GM19238 (cell line): ENCODE data around the gene CACNB4.
A peak's percentile ranks its signal among the peaks of the same experiment; 100 is the strongest.
"Not testable (repeated sequence)": the region's sequence is repeated elsewhere in the genome, so short reads cannot be mapped to it uniquely, and the experiment has no call there.

ENCODE experiments used
- DNase-seq: peaks from one replicate; pipeline ENCODE4 v3.0.0; 2011; ENCODE audit warnings: low spot score; ENCODE audit not compliant: insufficient read length

Gene CACNB4

GRCh38 chr2:151907286-151908203, 191.3 kb downstream of the CACNB4 start:
- DNase-seq = no peak

DNA sequence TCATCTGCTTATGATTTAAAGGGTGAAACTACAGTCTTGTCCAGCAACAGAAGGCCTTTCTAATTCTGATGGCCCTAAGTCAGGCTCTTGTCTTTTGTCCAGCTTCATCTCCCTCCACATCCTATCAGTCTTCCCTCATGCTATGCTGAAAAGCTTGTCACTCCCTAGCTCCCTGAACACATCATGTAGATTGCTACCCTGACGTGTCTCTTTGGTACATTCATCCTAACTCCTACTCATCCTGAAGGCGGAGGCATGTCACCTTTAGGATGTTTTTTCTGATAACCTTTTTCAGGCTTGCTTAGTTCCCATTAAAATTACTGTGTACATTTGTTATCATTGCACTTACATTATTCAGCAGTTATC, 192.2 kb downstream of the CACNB4 start:
- no peak for DNase-seq

DNA sequence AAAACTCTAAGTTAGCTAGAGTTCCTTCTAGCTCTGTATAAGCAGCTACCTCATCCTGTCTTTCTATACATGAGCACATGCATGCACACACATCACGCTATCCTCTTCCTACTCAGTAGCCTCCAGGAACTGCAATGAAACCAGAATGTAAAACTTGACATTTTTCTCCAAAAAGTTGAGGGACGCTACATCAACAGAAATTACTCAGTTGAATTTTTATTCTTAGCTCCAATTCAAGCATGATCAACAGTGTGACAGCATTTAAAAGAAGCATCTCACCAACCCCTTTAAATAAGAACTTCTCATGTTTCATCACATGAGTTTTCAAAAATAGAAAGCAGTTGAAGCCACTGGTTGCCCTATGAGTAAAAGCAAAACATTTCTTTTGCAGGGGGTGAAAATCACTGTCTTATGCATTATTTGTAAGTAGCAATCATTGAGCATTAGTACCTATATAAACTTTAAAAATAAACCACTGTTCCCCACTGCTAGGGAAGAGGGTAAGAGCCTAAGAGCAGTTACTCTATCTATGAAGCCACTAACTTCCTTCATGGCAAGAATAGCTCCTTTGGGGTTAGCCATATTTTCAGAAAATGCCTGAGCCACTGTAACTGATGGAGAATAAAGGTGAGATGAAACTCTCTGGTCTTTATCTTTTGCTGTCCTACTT, 192.7 kb downstream of the CACNB4 start:
- DNase-seq = no peak

DNA sequence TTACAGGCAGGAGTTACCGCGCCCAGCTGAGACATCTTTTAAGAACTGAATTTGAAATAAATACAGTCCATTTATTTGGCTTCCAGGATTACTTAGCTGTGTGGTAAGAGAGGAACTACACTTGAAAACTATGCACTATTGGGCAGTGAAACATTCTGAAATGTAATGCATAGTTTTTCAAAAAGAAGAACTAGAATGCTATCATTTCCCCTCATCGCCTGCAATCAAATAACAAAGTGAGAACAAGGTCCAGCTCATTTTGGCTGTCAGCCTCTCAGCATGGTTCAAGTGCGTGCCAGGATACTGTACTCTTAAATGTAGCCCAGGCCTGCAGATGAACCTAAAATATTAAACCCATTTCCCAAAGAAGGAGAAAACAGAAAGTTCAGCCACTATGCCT, 194.0 kb downstream of the CACNB4 start:
- no peak for DNase-seq

DNA sequence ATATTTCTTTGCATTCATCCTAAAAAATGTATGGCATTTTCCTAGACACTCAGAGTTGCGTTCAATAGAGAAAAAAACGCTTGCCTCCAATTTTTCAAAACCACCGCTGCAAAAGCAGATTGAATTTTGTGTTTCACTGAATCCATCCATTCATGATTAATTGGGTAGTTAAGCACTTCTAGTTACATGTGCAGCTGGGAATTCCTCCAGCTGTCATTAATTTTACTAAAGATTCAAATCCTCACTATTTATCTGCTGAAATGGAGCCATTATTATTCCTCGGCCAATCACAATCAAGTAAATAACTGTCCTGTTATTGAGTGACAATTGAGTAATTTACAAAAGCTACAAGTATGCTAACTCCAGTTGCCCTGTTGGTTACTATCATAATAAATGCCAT, 194.8 kb downstream of the CACNB4 start:
- no peak for DNase-seq

DNA sequence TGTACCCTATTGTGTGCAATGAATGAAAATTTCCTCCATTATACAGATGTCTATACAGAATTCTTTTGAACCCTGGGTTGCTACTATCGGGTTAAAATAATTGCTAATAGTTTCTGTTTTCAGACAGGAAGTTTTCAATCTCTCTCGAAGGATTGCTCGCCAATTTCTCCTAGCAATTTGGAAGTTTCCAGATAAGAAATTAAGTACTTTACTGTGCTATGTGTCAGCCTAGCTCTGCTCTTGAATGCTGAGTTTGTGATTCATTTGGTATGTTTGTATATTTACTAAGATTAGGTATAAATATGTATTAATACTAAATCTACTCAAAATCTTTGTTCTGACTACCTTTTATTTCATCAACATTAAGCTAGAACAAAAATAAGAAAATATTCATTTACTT, 196.0 kb downstream of the CACNB4 start:
- no peak for DNase-seq

DNA sequence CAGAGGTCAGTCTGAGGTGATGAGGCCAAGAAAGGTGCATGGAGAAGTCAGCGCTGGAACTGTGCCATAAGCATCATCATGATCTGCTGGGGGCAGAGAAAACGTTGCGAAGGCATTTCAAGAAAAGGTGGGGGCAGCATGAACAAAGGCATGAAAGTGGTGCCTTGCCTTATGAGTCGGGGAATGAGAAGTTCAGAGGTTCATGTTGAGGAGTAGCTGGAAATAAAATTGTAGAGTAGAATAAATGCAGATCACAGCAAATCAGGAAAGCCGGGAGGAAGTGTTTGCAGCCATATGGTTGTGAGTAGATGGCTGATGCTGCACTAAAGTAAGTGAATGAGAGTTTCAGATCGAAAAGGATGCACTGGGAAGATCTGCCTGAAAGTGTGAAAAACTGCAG, 198.5 kb downstream of the CACNB4 start:
- DNase-seq = no peak

GRCh38 chr2:151899156-151899555, 199.7 kb downstream of the CACNB4 start:
- no peak for DNase-seq

DNA sequence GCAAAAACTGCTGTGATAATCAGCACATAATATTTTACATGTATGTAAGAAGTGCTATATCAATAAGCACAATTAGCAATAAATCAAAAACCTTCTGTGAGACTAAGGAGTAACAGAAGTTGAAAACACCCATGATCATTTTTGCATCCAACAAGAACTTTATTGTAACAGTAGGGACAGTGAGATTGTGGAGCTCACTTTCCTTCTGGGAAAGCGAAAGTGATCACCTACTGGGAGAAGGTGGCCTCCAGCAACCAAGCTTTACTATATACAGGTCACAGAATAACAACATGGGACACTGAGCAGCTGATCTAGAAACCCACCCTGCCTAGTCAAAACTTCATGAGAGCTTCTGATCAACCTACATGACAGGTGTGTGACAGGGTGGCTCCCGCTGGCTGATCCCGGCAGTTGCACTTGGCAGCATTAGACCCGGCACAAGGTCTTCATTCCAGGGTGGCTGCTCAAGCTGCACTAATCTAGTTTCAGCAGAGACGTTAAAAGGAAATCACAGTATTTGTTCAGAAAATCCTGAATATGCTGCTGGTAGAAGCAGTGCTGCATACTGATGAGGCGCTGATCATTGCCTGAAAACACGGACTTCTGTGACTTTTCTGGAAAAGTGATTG, 207.2 kb downstream of the CACNB4 start:
- no peak for DNase-seq

DNA sequence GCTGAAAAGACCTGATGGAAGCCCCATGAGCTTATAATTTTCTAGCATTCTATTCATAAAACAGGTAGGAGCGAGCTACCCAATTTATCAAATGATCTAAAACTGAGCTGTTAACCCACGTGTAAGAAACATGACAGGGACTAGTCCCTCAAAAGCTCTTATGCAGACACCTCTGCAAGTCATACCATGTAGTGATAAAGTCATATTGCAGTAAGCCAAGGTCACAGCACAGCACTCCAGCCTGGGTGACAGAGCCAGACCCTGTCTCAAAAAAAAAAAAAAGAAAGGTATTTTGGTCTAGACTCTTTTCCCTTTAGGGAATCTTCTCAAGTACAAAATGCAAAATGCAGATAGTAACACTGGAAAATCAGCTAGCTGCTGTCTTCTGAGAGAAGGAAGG, 211.7 kb downstream of the CACNB4 start:
- DNase-seq = no peak

GRCh38 chr2:151886241-151886640, 212.6 kb downstream of the CACNB4 start:
- no peak for DNase-seq

GRCh38 chr2:151882786-151883445, 215.9 kb downstream of the CACNB4 start:
- no peak for DNase-seq

DNA sequence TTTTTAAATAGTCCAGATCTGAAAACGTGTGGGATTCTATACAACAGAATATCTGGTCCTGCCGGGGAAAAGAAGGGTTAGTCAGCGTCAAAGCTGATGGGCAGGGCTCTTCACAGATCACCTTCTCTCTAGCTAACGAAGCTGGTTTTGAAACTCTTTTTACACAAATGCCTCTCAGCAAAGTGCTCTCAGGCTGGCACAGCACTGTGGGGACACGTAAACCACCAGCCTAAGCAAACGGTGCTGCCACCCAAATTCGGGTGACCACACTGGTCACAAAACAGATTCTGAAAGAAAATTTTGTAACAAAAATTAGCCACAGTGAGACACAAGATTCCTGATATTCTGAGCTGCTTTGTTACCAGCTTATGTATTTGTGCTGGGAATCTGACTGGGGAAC, 217.5 kb downstream of the CACNB4 start:
- DNase-seq = no peak

DNA sequence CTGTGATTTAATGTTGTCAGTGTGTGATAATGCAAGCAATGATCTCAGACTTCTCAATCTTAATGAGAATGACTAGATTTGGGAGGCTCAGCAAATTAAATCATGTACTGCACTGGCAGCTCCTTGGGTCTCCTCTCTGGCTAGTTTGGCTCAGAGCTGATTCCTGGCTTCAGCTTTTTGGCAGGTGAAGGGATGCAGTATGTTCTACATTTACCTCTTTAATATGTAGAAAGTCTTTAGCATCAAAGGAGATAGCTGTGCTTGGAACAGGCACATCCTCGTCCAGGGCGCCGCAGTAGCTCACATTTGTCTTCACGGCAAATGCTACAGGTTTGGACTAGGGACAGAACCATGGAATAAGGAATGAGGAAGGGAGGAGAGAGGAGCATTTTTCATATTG, 218.3 kb downstream of the CACNB4 start:
- no peak for DNase-seq

GRCh38 chr2:151878655-151879563, 219.9 kb downstream of the CACNB4 start:
- no peak for DNase-seq

- no peak for DNase-seq
Observed at GRCh38 chr2:151878204-151878603, 220.6 kb downstream of the CACNB4 start.

DNA sequence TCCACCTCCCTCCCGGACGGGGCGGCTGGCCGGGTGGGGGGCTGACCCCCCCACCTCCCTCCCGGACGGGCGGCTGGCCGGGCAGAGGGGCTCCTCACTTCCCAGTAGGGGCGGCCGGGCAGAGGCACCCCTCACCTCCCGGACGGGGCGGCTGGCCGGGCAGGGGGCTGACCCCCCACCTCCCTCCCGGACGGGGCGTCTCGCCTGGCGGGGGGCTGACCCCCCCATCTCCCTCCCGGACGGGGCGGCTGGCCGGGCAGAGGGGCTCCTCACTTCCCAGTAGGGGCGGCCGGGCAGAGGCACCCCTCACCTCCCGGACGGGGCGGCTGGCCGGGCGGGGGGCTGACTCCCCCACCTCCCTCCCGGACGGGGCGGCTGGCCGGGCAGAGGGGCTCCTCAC, 223.2 kb downstream of the CACNB4 start:
- not testable (repeated sequence) for DNase-seq

DNA sequence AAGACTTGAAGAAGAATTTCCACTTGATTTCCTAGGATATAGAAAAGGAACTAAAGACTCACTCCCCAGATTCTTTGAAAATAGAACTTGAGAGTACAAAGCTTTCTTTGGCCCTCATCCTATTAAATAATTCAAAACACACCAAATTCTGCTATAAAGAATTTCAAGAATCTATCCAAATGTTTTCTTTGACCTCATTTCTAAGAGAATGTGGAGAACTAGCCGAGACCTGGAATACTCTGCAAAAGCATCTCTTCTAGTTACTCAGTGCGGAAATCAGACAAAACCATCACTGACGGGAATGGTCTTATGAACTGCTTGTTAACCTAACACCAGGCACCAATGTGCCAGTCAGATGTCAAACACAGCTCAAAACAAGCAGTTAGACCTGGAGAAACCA, 226.4 kb downstream of the CACNB4 start:
- DNase-seq = no peak

- no peak for DNase-seq
Observed at GRCh38 chr2:151869291-151869690, 229.6 kb downstream of the CACNB4 start.

DNA sequence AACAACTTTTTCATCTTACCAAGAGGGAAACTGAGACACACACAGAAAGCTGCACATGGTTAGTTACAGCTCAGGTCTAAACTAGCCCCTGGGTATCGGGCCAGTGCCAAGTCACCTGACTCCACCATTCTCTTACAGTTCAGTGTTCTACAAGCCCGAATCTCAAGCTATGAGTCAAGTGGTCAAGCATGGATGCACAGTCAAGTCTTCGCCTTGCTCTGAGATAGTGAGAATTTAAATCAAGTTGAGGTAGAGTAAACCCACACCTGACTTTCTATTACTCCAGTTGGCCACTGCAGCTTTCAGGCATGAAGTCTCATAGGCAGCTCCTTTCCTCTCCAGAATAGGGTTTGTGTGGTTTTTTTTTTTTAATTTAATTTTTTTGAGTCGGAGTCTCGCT, 236.1 kb downstream of the CACNB4 start:
- DNase-seq = peak; percentile 58

DNA sequence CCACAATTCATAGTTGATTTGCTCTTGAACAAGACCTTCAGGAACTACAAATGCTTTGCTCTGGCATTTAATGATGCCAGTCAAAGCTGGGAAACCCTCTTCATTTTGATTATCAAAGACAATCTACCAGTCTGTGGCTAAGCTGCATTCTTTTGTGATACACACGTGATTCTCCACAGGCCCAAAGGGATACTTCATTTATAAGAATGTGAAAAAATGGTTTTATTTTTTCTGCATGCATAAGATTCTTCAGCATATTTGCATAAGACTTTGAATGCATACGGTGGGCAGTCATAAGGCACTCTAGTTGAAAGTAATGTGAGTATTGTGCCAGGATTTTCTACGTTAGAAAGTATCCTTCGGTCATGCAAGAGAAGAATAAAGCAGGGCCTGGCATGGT, 237.7 kb downstream of the CACNB4 start:
- no peak for DNase-seq
